ENCODE data around the gene CRB3.

- TF ChIP-seq CTCF (IDR thresholded peaks at IDR 0.05) (no peak), POLR2A (IDR thresholded peaks at IDR 0.05) (peak in 1 of 2 donors; percentile 49)
Measured at GRCh38 chr19:6464070-6464873, at the start of gene CRB3.

Data from uterus (tissue), 2 donors.